Endothelial cell of umbilical vein (primary cell): ENCODE measurements around the gene FAM81A.

Experiments used
- MYC ChIP-seq: IDR thresholded peaks from one replicate; pipeline ENCODE4 v1.6.1; 2011; ENCODE audit warnings: mild to moderate bottlenecking, low read depth, low read length
- TF ChIP-seq, protein P1 (sequence below), 2 donors: IDR thresholded peaks; 1 replicate in 1 of 2; 2 replicates in 1 of 2; pipeline ENCODE4 v1.5.1; 2011; ENCODE audit warnings: low read length in 2 of 2, mild to moderate bottlenecking in 2 of 2, moderate library complexity in 2 of 2, control low read depth in 1 of 2, inconsistent platforms in 1 of 2, low read depth in 1 of 2; ENCODE audit not compliant: insufficient read depth in 1 of 2; ENCODE audit errors: extremely low read depth in 1 of 2

GRCh38 chr15:59543721-59544547 lies 105.9 kb downstream of the FAM81A start:
- no peak for TF ChIP-seq MYC
- TF ChIP-seq, protein P1, sequence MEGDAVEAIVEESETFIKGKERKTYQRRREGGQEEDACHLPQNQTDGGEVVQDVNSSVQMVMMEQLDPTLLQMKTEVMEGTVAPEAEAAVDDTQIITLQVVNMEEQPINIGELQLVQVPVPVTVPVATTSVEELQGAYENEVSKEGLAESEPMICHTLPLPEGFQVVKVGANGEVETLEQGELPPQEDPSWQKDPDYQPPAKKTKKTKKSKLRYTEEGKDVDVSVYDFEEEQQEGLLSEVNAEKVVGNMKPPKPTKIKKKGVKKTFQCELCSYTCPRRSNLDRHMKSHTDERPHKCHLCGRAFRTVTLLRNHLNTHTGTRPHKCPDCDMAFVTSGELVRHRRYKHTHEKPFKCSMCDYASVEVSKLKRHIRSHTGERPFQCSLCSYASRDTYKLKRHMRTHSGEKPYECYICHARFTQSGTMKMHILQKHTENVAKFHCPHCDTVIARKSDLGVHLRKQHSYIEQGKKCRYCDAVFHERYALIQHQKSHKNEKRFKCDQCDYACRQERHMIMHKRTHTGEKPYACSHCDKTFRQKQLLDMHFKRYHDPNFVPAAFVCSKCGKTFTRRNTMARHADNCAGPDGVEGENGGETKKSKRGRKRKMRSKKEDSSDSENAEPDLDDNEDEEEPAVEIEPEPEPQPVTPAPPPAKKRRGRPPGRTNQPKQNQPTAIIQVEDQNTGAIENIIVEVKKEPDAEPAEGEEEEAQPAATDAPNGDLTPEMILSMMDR (IDR thresholded peaks at IDR 0.05; ENCODE audit: extremely low read depth in 1 of 2, insufficient read depth in 1 of 2, low read depth in 1 of 2, low read length in 2 of 2), result no peak
